ENCODE measurements around the gene RXFP1. TPM values are rescaled to one million over a fixed set of nuclear protein-coding genes. Genes with fewer than 3 reads are reported as not detected.

Gene RXFP1
- polyA plus RNA-seq, 1 donor, result 0.18 TPM

DNA sequence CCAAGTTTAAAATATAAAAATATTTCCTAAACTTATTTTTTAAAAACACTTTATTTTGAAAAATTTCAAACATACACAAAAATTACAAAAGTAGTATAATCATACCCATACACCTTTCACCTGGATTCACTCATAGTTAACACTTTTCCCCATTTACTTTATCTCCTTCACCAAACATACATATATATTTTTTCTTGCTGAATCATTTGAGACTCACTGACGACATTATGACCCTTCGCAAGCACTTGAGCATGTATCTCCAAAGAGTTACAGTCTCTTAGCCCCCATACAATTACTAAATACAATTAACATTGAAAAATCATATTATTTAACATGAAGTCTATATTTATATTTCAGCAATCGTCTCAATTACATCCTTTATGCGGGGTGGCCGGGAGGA, 19.8 kb downstream of the RXFP1 start:
- no peak for DNase-seq (ENCODE audit: low read depth)

DNA sequence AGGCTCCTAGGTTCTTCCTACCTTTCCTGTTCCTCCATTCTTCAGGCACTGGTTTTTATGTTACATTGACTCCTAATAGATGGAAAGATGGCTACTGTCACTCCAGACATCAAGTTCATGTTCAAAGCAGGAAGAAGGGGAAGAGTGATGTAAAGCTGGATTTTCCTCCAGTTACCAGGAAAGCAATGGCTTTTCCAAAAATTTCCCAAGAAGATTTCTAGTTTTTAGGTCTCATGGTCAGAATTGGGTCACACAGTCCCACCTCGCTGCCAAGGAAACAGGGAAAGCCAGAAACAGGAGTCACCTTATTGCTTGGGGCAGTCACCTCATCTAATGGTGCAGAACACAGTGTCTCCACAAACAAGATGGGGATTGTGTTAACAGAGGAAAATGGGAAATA, 21.5 kb downstream of the RXFP1 start:
- no peak for DNase-seq (ENCODE audit: low read depth)

DNA sequence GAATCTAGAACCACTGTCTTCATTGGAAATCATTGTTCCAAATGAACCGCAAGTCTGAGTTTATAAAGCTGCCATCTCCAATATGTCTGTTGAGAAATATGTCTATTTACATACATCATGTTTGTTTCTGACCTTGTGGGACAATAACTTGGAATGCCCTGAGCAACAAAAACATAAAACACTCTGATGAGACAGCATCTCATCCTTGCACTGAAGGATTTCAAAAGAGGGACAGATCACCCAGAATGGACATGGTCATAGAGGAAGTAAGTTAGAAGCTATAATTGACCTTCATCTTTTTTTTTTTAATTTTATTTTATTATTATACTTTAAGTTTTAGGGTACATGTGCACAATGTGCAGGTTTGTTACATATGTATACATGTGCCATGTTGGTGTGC, 22.5 kb downstream of the RXFP1 start:
- DNase-seq (ENCODE audit: low read depth), result no peak

DNA sequence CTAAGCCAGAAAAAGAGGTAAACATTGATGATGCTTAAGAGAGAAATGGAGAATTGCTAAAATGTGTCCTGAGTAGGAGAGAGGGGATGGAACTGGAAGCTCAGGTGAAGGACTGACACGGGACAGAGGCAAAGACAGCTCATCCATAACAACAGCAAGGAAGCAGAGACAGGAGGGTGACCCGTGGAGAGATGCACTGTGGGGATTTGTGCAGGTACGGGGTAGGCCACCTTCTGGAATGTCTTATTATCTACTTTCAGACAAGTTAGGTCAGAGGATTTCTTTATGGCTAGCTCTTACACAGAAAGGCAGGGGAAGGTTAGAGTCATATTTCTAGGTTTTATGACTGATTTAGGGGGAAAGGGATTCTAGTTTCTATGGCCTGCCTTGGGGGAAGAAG, 31.7 kb downstream of the RXFP1 start:
- no peak for DNase-seq (ENCODE audit: low read depth)

DNA sequence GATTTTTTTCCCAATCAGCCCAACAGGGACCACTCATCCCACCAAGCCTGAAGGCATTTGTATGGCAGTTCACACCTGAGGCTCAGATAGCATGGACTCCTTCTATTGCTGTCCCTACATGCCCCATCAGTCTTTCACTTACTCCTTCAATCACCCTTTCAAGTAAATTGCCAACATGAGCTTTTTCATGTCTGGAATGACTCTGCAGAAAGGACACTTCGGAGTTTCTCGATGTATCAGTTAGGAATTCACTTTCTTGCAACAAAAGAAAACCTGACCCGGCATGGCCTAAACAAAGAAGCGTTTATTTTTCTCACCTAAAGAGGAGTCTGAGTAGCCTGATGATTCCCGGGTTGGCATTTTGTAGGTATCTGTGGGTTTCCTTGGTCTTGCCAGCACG, 38.6 kb downstream of the RXFP1 start:
- no peak for DNase-seq (ENCODE audit: low read depth)

DNA sequence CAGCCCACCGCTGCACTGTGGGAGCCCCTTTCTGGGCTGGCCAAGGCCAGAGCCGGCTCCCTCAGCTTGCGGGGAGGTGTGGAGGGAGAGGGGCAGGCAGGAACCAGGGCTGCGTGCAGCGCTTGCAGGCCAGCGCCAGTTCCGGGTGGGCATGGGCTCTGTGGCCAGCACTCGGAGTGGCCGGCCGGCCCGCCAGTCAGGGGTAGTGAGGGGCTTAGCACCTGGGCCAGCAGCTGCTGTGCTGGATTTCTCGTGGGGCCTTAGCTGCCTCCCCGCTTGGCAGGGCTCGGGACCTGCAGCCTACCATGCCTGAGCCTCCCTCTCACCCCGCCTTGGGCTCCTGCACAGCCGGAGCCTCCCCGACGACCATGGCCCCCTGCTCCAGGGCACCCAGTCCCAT, 45.2 kb downstream of the RXFP1 start:
- DNase-seq (ENCODE audit: low read depth), result no peak

DNA sequence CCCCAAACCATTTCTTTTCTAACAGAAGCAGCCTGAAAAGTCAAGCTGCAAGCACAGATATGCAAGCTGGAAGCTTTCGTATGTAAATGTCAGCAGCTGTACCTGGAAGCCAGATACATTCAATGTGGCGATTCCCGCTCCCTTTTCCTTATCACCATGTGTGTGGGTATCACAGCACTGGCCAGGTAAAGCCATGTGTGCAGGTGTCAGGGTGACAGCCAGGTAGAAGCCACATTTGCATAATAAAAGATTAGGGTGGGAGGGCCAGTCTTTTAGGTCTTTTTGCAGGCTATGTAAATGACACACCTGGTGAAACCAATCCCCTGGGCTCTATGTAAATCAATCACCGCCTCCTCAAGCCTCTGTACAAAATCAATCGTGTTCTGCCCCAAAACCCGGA, 50.1 kb downstream of the RXFP1 start:
- DNase-seq (ENCODE audit: low read depth), result no peak

DNA sequence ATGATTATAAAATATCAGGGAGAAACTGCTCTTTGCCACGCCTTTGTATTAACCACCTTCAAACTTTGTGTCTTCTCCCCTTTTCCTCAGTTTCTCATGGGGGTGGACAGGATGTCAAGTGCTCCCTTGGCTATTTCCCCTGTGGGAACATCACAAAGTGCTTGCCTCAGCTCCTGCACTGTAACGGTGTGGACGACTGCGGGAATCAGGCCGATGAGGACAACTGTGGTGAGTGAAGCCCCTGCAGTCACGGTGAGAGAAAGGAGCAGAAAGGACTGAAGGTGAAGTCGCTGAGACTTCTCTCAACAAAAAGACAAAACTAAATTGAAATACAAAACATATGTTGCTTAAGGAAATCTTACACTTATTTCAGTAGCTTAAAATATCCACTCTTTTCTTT, 50.9 kb downstream of the RXFP1 start:
- DNase-seq (ENCODE audit: low read depth), result no peak

DNA sequence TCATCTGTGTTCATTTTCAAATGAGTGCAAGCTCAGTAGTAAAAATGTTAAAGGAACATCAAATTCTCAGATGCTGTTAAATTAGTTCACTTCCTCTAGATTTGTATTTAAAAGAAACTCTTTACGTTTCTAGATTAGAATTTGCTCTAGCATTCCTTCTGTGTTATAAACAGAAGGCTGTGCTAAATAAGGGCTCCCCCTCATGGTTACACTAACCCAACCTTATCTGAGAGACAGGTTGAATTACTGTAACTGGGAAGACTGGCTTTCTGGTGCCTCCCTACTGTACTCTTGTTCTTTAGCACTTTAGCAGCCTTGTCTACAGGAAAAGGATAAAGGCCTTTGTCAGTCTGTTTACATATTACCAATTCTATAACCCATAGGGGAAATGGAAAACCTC, 56.8 kb downstream of the RXFP1 start:
- DNase-seq (ENCODE audit: low read depth), result no peak

DNA sequence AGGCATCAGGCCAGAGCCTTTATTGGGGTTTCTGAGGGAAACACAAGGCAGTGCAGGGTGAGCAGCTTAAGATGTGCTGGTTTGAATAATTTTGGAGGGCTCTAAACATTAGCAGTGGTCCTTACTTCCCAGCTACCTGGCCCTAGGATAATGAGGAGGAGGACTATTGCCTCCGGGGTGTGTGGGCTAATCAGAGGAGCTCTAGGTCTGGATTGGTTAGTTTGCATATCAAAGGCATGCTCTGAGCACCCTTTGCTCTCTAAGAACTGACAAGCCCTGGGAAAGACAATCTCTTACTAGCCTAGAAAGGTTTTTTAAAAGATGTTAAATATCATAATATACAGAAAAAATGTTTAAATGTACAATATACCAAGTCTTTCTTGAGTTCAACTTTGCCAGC, 58.4 kb downstream of the RXFP1 start:
- DNase-seq (ENCODE audit: low read depth), result no peak

DNA sequence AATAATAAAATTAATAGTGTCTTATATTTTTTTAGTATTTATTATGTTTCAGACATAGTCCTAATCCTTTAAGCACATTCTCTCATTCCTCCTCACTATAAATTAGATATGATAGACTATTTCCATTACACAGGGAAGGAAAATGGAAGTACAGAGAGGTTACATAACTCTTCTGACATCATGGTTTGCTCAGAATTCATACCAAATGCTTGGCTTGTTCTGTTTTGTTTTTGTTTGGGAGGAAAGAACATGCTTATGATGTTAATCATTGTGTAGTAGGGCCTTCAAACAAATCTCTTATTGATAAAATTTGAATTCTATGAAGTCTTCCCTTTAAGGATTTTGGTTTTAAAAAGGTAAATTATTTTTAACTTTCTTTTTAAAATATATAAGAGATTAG, 59.5 kb downstream of the RXFP1 start:
- no peak for DNase-seq (ENCODE audit: low read depth)

DNA sequence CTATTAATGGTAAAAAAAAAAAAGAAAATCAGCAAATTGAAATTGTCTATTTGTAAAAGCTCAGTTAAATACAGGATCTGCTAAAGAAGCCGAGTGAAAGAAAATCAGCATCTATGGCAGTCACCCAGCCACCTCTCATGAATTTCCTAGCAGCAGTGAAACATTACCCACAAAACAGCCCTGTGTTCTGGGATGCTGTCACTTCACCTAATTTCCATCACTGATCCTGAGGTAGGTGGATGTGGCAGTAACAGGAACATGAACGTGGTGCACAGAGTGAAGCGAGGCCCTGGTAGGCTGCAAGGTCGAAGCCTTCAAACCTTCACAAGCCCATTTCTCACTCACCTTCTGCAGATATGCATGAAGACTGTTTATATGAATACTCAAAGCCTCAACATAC, 65.2 kb downstream of the RXFP1 start:
- no peak for DNase-seq (ENCODE audit: low read depth)

DNA sequence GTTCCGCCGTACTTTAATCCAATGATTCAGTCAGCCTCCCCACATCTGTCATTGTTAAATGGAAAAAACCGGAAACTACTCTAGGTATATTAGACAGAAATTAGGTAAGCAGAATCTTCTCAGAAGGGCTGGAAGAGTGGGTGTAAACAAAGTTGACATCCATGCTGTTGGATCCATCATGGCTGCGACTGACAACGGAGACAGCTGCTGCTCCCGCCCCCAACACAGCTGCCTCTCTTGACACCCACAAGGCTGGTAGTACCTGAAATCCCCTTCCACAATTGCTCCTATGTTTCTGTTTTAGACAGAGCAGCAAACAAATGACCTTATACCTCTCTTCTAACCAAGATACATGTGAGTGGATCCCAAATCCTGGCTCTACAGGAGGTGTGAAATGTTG, 66.6 kb downstream of the RXFP1 start:
- DNase-seq (ENCODE audit: low read depth), result no peak

DNA sequence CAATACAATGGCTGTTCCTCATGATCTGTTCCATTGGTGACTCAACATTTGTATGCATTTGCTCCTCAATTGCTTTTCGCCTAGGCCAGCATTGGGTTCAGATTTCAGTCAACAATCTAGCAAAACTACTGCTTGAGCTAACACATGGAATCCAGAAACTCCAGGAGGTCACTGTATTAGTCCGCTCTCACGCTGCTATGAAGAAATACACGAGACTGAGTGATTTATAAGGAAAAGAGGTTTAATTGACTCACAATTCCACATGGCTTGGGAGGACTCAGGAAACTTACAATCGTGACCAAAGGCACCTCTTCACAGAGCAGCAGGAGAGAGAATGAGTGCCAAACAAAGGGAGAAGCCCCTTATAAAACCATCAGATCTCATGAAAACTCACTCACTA, 67.1 kb downstream of the RXFP1 start:
- DNase-seq (ENCODE audit: low read depth), result no peak

DNA sequence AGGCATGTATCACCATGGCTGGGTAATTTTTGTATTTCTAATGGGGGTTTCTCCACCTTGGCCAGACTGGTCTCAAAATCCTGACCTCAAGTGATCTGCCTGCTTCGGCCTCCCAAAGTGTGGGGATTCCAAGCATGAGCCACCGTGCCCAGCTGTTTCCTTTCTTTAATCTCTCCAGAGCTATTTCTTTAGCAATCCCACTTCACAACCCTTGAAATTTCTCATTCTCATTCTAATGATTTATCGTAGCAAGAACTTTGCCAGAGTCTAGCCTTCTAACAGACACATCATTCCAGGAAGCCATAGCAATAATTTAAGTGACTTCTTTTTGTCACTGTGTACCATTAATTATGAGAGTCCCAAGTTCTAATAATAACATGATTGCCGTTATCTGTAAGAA, 68.6 kb downstream of the RXFP1 start:
- DNase-seq (ENCODE audit: low read depth), result no peak

DNA sequence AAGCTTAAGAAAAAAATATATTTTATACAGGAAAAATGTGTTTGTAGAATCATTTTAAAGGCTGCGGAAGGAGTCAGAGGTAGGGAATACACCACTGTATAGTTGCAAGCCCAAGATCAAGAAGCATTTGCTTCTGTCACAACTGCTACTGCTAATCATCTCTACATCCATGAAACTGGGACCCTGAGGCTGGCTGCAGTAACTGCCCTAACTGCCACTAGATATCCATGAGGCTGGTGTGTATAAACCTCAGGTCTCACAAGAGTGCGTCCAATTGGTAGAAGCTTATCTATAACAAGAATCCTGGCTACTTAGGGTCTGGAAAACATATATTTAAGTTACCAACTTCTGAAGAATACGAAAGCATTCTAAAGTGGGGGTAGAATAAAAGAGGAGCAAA, 69.1 kb downstream of the RXFP1 start:
- no peak for DNase-seq (ENCODE audit: low read depth)

DNA sequence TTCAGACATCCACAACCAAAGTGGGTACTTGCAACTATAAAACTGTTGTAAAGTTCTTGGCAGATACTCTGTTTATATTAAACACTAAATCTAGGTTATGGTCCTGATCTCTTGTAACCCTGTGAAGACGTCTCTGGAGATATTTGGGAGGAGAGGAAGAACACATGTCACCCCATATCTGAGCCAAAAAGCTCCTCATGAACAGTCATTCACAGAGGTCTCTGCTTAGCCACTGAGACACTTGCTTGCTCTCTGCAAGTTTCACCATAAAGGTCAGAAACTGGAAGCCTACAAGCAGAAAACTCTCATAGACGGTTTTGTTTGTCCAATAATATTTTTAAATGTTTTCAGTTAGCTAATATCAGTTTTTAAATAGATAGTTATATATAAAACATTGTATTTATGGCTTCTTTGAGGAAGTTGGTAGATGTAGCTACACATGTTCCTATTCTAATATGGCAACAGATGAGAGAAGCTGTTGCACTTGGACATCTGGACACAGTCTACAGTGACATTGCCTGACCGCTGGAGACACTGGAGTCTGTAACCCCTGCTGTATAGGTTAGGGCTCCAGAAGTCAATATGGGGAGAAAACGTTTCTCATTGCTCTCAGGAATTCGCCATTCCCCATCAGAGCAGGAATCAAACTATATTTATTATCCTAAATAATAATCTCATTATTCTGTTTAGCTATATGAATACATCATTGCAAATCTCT, 76.4 kb downstream of the RXFP1 start:
- DNase-seq (ENCODE audit: low read depth), result no peak

DNA sequence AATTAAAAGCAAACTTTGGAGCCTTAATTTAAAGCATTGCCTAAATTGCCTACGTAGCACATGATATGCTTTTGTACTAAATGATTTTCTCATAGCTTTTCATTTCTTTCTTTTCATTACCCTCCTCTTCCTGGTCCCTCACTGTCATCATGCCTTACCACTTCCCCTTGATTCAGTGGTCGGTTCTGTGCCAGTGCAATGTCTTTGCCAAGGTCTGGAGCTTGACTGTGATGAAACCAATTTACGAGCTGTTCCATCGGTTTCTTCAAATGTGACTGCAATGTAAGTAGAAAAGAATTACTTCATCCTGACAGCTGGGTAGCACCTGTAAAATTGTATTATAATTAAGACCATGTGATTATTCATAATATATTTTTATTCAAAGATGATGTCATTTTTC, 77.5 kb downstream of the RXFP1 start:
- no peak for DNase-seq (ENCODE audit: low read depth)

DNA sequence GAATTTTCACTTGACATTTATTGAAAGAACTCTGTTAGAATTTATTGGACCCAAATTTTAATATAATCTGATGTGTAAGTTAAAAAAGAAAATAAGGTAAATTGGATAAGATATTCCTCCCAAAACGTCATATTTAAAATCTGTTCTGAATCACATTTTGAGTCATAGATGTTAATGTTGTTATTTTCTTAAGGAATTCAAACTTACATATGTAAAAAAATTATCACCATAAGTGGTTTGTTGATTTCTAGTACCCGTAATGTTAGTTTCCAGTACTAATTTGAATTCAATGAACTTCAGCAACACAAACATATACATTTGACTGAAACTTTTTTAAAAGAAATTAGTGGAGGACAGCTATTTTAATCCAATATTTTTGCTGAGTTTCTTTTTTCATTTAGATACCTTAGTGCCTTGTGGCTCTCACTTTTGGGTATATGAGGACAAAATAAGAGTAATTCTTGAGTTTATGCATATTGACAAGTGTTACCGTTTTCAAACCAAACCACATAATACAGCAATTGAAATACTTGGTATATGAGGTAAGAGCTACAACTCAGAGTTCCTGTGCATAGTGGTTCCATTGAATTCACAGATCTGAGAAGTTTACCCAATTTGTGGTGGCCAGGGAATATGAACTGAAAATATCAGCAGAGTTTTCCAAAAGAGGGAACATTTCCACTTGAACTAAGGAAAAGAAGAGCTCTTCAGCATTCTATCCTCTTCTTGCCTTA, 78.2 kb downstream of the RXFP1 start:
- no peak for DNase-seq (ENCODE audit: low read depth)

DNA sequence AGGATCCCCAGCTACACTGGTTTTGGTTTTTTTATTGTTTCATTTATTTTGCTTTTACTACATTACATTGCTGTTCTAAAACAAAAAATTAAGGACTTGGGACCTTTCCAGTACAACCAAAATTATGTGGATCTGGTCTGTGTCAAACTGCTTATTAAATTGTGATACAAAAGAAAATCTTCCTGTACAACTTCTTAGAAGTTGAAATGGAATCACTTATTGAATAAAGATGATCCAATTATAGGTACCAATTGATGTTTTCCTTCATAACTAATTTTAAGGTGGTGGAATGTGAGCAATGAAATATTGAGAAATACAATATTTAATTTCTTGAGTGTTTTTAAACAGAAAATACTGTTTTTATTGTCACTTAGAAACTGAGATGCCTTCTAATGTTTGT, 82.7 kb downstream of the RXFP1 start:
- DNase-seq (ENCODE audit: low read depth), result no peak

DNA sequence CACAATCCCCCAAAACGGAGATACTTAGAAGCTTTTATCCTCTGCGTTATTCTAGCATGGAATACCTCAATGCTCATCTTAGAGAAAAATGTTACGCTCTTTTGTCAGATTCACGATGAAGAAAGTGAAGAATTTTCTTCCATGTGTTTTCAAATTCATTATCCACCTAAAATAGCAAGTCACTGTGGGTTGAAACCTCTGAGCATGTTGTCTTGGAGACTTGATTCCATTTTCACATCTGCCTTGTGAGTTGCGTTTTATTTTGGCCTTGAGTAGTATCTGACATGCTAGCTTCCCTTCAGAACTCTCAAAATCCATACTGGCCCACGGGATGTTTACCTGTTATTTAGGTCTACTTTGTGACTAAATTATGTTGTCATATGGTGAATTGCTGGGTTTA, 83.7 kb downstream of the RXFP1 start:
- no peak for DNase-seq (ENCODE audit: low read depth)

DNA sequence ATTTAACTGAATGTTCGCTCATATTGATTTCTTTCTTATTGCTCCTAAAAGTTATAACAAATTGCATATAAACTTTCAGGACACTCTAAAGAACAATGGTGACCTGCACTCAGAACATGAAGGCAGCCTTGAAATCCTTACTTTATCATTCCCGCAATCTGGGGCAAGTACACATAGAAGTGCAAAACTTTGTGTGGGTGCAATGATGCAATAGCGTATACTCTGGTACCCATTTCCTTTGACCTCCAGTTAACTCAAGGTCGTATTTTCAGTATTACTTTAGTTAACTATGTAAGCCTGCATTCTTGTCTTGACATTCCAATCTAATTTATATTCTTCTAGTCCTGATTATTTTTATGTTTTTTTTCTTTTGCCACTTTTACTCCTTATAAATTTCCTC, 85.3 kb downstream of the RXFP1 start:
- DNase-seq (ENCODE audit: low read depth), result no peak

DNA sequence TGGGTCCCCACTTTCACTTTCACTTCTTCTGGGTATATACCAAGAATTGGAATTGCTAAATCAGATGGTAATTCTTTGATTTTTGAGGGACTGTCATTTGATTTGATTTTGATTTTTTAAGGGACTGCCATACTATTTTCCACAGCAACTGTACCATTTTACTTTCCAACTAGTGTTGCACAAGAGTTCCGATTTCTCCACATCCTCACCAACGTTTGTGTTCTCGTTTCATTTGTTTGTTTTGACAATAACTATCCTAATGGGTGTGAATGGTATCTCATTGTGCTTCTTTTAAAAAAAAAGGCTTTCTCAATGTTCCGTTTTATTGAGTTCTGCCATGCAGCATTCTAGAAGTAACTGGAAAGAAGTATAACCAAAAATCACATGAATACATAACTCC, 87.4 kb downstream of the RXFP1 start:
- no peak for DNase-seq (ENCODE audit: low read depth)

DNA sequence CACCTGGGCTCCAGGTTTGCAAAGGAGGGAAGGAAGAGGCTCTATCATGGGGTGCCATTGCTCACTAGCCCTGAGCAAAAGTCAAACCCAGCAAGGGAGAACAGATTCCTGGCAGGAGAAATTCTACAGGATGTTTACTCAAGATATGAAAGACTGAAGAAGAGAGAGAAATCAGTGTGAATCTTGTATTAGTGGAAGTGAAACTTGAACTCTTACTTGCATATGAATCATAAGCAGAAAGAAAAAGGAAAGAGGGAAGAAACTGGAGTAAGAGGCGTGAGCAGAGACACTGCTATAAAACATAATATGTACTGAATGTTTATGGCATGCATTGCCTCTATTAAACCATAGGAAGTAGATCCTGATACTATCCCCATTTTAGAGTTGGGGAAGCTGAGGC, 89.1 kb downstream of the RXFP1 start:
- DNase-seq (ENCODE audit: low read depth), result no peak
